Activated CD4-positive, CD25-positive, alpha-beta regulatory T cell treated with anti-CD3 and anti-CD28 coated beads, Interleukin-2, amount 50 U/mL, for 16 hours (primary cell): Measurements from ENCODE around the gene PDE8B.

Experiments used
- DNase-seq: peaks from one replicate; pipeline ENCODE4 v3.0.0-alpha.2; 2020; ENCODE audit warnings: low read depth, low spot score

PDE8B gene

DNA sequence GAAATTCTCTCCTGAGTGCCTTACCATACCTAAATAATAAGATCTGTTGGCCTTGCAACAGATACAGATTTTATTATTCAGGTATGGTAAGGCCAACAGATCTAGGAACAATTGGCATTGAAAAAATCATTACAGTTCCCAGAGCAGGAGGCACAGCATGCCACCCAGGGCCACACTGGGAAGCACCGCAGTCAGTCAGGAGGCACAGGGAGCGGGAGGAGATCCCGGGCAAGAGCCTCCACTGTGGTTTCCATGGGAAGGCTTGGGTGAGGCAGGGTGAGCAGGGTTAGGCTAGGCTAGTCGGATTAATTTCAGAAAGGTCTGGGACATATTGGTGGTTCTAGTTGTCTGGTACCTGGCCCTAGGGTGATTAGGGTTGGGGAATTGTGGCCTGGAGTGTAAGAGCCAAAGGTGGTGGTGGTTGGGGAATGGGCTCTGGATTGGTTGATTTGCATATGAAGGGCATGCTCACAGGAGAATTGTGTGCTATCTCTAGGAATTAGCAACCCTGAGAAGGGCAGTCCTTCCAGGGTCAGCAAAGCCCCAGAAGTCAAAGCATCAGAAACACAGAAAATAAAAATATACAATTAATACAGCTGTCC, 111.4 kb downstream of the PDE8B start:
- no peak for DNase-seq

GRCh38 chr5:77322406-77322805, 111.9 kb downstream of the PDE8B start:
- DNase-seq, result no peak

- DNase-seq, result no peak
Measured at GRCh38 chr5:77325921-77326541, 115.6 kb downstream of the PDE8B start.

GRCh38 chr5:77326986-77327734, 116.7 kb downstream of the PDE8B start:
- DNase-seq, result no peak

DNA sequence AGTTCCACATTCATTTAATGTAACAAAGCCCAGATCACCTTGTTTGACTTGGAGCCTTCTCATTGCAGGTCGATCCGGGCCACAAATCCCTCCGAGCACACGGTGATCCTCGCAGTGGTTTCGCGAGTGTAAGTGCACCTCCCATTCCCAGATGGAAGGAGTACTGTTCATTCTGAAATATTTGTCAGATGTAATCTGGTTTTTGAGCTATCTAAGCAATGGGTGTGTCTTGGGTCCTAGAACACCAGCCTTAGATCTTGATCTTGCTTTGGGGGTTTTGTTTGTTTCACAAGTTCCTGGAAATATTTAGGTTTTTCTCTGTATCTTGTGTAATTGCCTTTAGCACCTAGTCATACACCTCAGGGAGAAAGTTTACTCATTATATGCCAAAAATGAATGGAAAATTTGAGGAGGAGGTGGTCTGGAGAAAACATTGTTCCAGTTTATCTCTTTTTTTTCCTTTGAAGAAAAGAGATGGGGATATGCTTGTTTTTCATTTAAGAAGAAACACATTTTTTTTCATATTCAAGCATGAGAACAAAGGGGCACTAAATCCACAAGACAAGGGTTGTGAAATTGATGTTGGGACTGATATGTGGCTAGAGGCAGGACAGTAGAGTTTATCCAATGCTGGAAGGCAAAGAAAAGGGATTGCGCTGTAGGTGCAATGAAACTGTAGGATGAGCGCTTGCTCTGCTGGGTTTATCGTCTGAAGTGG, 118.6 kb downstream of the PDE8B start:
- no peak for DNase-seq

DNA sequence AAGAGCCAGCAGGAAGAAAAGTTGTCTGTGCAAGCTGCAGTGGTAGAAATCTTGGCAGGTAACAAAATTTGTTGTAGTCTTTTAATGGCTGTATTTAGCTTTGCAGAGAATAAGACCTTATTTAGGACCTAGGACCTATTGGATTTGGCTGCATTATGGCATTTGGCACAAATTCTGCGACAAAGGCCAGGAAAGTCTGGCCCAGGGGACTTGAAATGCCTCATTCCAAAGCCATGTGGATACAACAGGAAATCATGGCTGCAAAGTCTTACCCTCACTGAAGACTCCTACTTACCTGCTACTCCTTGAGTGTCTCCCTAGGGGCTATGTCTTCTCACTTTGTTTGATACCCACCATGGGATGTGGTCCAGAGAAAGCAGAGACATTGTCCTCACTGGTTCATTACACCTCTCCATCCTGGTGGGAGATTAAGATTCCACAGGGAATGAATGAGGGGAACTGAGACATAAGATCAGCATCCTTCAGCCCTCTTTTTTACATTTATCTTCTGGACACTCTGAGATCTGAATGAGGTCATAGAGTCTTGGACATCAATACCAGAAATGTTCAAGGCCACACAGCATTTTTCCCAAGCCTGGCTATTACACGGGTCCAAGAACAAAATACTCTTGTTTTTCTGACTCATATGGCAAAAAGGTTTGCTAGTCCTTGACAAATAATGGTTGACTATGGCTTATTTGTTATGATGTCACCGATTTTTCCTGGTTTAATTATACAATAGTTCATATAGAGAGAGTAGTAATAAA, 119.4 kb downstream of the PDE8B start:
- no peak for DNase-seq

GRCh38 chr5:77333036-77333435, 122.6 kb downstream of the PDE8B start:
- no peak for DNase-seq

DNA sequence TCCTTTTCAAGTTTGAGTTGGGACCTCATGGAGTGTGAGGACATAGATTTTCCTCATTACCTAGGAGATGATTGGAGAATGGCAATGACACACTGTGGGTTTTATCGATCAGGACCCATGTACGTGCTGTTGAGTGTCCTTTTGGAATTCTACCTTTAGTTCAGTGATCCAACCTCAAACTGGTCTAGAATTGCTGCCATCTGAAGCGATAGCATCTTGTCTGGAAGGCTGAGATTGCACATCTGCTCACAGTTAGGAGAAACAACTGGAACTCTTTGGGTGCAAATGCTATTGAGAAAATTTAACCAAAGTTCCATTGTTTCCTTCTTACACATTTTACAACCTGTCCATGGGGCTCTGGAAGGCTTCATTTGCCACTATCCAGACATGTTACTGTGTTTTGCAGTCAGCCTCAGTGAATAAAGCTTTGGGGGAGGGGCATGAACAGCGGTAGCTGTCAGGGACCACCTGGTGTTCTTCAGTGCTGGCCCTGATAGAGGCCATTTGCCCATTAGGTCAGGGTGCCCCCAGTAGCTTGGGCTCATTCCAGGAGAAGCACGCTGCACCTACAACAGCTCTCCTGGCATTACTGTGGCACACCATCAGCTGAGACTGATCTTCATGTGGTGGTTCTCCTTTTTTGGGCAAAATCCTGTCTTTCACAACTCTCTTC, 123.1 kb downstream of the PDE8B start:
- DNase-seq, result no peak

DNA sequence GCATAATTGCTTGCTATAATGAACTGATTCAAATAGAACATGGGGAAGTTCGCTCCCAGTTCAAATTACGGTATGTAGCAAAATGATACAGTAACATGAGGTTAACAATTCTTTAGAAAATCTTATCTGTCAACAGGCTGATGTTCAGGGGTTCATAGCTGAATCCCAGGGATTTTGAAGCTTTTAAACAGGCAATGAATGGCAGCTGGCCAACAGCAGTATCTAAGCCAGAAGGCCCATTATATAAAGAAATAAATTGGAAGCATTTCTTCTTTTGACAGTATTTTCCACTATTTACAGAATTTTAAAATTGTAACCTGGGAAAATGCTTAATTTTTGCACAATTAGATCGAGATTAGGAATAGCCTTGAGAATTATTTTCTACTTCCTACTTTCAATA, 126.8 kb downstream of the PDE8B start:
- DNase-seq, result no peak

GRCh38 chr5:77337686-77338085, 127.2 kb downstream of the PDE8B start:
- DNase-seq, result no peak

DNA sequence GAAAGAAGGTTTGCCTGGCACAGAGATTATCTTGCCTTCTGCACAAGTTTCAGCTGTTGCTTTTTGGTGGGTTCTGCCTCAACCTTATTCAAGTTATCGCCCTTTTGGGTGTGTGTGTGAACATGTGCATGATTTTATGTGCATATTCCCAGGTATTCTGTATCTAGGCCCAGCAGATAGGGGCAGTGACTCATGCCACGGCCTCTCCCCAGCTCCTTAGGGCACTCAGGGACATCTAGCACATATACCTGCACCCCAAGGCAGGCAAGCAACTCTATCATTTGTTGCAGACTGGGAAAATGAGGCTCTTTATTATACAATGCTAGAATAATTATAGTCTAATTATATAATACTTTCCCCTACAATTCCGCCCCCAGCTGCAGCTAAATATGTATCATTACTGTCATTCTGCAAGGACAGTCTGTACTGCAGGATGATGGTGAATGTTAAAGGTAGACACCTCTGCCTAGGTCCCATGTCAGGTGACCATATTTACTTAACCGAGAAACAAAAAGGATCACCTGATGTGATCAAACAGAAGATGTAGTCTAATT, 128.9 kb downstream of the PDE8B start:
- DNase-seq, result no peak

GRCh38 chr5:77343165-77343564, 132.7 kb downstream of the PDE8B start:
- no peak for DNase-seq

GRCh38 chr5:77347435-77348098, 137.1 kb downstream of the PDE8B start:
- DNase-seq, result no peak

- no peak for DNase-seq
Measured at GRCh38 chr5:77353251-77353650, 142.8 kb downstream of the PDE8B start.

DNA sequence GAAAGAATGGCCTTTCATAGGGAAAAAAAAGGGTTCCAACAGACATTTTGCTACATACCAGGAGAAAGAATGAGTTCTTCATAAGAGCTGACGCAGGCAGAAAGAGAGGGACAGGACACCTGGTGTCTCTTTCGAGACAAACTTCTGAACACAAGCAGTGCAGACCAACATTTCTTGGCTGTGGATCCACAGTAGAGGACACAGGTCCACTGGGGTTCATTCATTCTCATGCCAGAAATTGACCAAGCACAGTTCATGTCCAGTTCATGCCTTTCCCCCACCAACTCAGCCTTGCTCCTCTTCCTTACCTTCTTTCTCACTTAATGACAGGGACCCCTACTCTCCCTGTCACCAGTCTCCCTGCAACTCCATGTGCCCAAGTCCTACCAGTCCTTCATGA, 144.0 kb downstream of the PDE8B start:
- no peak for DNase-seq

DNA sequence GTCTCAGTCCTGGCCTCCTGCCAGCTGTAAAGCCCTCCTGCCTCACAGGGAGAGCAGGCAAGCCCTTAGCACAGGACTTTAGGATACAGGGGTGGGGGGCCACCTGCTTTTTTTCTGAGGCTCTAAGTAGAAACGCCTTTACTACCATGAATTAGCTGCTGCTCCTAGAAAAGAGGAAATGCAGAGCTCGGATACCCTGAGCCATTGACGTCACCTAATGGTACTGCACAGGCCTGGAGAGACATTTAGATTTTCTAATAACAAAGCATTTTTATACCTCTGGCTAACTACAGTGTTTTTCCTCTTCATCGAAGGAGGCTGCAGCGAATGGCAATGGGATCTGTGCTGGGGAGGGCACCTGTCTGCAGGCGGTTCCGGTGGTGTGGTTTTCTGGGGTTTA, 144.6 kb downstream of the PDE8B start:
- no peak for DNase-seq

GRCh38 chr5:77355751-77356150, 145.3 kb downstream of the PDE8B start:
- DNase-seq, result no peak

DNA sequence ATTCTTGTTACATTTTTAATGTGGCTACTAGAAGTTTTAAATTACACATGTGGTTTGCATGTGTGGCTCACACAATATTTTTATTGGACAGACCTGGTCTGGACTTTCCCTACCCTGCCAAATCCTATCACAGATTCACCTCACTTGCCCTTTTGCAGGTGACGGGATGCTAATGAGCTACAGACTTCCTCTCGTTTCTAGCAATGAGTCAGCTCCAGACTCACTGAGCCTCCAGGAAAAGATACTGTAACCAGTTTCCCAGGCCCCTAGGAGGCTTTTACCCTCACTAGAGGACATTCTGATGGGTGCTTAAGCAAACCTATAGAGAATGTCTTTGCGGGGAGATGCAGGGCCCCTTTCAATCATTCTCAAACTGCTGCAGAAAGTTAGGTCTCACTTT, 146.3 kb downstream of the PDE8B start:
- DNase-seq, result no peak

GRCh38 chr5:77358255-77359205, 148.1 kb downstream of the PDE8B start:
- DNase-seq, result no peak
